Stomach (tissue), 9 donors: Measurements from ENCODE around the gene DGCR2. TPM values are rescaled to one million over a fixed set of nuclear protein-coding genes. Genes with fewer than 3 reads are reported as not detected.
"Not testable (repeated sequence)": the region's sequence is repeated elsewhere in the genome, so short reads cannot be mapped to it uniquely, and the experiment has no call there.

Source experiments
- DNase-seq, 2 donors: peaks; one replicate each; pipeline versions ENCODE4 v3.0.0 to v3.0.0-alpha.2; 2013 to 2019
- H3K27ac ChIP-seq, 5 donors: fragments of 200-600 bp in 4 of 5; sonication (generic) in 4 of 5; one replicate each; pipeline ENCODE4 v1.5.1; 2013 to 2019; ENCODE audit warnings: mild to moderate bottlenecking in 1 of 5, moderate library complexity in 1 of 5
- H3K27me3 ChIP-seq, 3 donors: fragments of 200-600 bp; sonication (generic); one replicate each; pipeline ENCODE4 v1.5.1; 2017 to 2019; ENCODE audit warnings: mixed run types in 1 of 3
- H3K36me3 ChIP-seq, 4 donors: fragments of 200-600 bp; sonication (generic); 1 replicate in 3 of 4; 2 replicates in 1 of 4; pipeline ENCODE4 v1.5.1; 2016 to 2019
- H3K4me1 ChIP-seq, 4 donors: fragments of 200-600 bp; sonication (generic); one replicate each; pipeline ENCODE4 v1.5.1; 2016 to 2019
- H3K4me3 ChIP-seq, 4 donors: fragments of 200-600 bp; sonication (generic) in 3 of 4; one replicate each; pipeline ENCODE4 v1.5.1; 2016 to 2019; ENCODE audit warnings: mild to moderate bottlenecking in 1 of 4
- H3K9me3 ChIP-seq, 4 donors: fragments of 200-600 bp; sonication (generic); one replicate each; pipeline ENCODE4 v1.5.1; 2016 to 2019
- CTCF ChIP-seq, 7 experiments: fragments of 450-650 bp in 4 of 7; fragments of 200-600 bp in 3 of 7; sonication (generic) in 3 of 7; IDR thresholded peaks; one replicate each; pipeline ENCODE4 v1.5.1; 2016 to 2019; ENCODE audit warnings: antibody characterized with exemption in 7 of 7, control low read depth in 2 of 7, mild to moderate bottlenecking in 1 of 7
- EP300 ChIP-seq: sonication (generic); formaldehyde crosslinking; IDR thresholded peaks from one replicate; pipeline ENCODE4 v1.6.1; 2017; ENCODE audit warnings: antibody characterized with exemption
- POLR2A ChIP-seq, 4 donors: fragments of 450-650 bp; IDR thresholded peaks; one replicate each; pipeline ENCODE4 v1.6.1; 2016; ENCODE audit warnings: antibody characterized with exemption in 4 of 4, control low read depth in 2 of 4, mild to moderate bottlenecking in 1 of 4, moderate library complexity in 1 of 4
- POLR2AphosphoS5 ChIP-seq, 3 donors: sonication (generic); formaldehyde crosslinking; IDR thresholded peaks; one replicate each; pipeline ENCODE4 v1.6.1; 2016; ENCODE audit warnings: antibody characterized with exemption in 3 of 3
- WGBS, 5 donors: extraction: QIAGEN DNeasy Blood & Tissue Kit in 3 of 5; methylation state at CpG; one replicate each; pipeline versions ENCODE4 v1.1.5 to v1.1.7; 2013 to 2018; 5-methylcytosine and 5-hydroxymethylcytosine counted together
- intact Hi-C: fragments of 100-400 bp; cut with DNase I; formaldehyde crosslinking; loops from one replicate; pipeline ENCODE4 v1.15.1; 2023; ENCODE audit warnings: low total_unique reads
- polyA plus RNA-seq, 3 donors: library from polyadenylated mRNA; stranded (reverse); fragments of 200-250 nt; gene quantifications; one replicate each; pipeline ENCODE4 v1.2.3, GENCODE V29; 2013
- total RNA-seq, 5 donors: library from RNA; depleted of rRNA; stranded (reverse); fragments of >200 nt; gene quantifications; one replicate each; pipeline versions ENCODE4 v1.1.0 to v1.2.3, GENCODE V29; 2014 to 2016
- donor health status: healthy with polysubstance abuse.
- donor health status: Bipolar disorder and iron deficiency.
- donor health status: healthy.

Gene DGCR2
- total and polyA plus RNA-seq, 8 donors: 5.0 to 75.3 (median 35.6) TPM

GRCh38 chr22:19018256-19018655 lies 104.0 kb downstream of the DGCR2 start:
- H3K27me3 ChIP-seq: peaks cover 0 to 55% (median 0%) of the 10 kb centered on the region in 3 donors
- intact Hi-C loops: no loop called here
- 65 to 96% (median 82%) methylated on average over 3 to 4 of the region's 4 CpGs; no CpG with 5 or more reads in 1 of the 5 donors for WGBS, 5 donors

GRCh38 chr22:19016081-19016766 lies 106.0 kb downstream of the DGCR2 start:
- no peak for DNase-seq
- Histone ChIP-seq H3K27me3 (peaks cover 0 to 45% (median 0%) of the 10 kb centered on the region in 3 donors), H3K4me1 (no peaks in the 10 kb centered on the region), H3K4me3 (no peak overlapping the region), H3K36me3 (no peaks in the 10 kb centered on the region), H3K9me3 (no peaks in the 10 kb centered on the region), H3K27ac (no peak overlapping the region)
- TF ChIP-seq POLR2AphosphoS5 (IDR thresholded peaks at IDR 0.05) (no peak), CTCF (IDR thresholded peaks at IDR 0.05) (no peak), EP300 (no peak), POLR2A (IDR thresholded peaks at IDR 0.05) (no peak)
- intact Hi-C loops: no loop called here
- 80 to 85% (median 82%) methylated on average over 15 of the region's 15 CpGs for WGBS, 5 donors

More at GRCh38 chr22:19018256-19018655, 104.0 kb downstream of the DGCR2 start:
- no peaks in the 10 kb centered on the region for H3K36me3 ChIP-seq
- no peak for DNase-seq
- no peaks in the 10 kb centered on the region for H3K4me1 ChIP-seq
- TF ChIP-seq POLR2A (IDR thresholded peaks at IDR 0.05) (no peak), POLR2AphosphoS5 (IDR thresholded peaks at IDR 0.05) (no peak), CTCF (IDR thresholded peaks at IDR 0.05) (no peak), EP300 (no peak)
- no peak overlapping the region for H3K27ac ChIP-seq
- H3K9me3 ChIP-seq: no peaks in the 10 kb centered on the region
- no peak overlapping the region for H3K4me3 ChIP-seq

GRCh38 chr22:19014886-19015285 lies 107.3 kb downstream of the DGCR2 start:
- Histone ChIP-seq H3K9me3 (no peaks in the 10 kb centered on the region), H3K4me1 (no peaks in the 10 kb centered on the region), H3K4me3 (no peak overlapping the region), H3K36me3 (no peaks in the 10 kb centered on the region), H3K27me3 (peaks cover 0 to 44% (median 0%) of the 10 kb centered on the region in 3 donors), H3K27ac (no peak overlapping the region)
- no peak for DNase-seq
- WGBS, 5 donors: 74 to 81% (median 75%) methylated on average over 4 of the region's 4 CpGs
- intact Hi-C loops: no loop called here
- TF ChIP-seq POLR2AphosphoS5 (IDR thresholded peaks at IDR 0.05): no peak

GRCh38 chr22:19013881-19014598 lies 108.2 kb downstream of the DGCR2 start:
- H3K4me1 ChIP-seq, H3K9me3 ChIP-seq, H3K4me3 ChIP-seq, H3K27ac ChIP-seq, H3K36me3 ChIP-seq, intact Hi-C loops, DNase-seq: not testable (repeated sequence)
- H3K27me3 ChIP-seq: peaks cover 0 to 37% (median 0%) of the 10 kb centered on the region in 3 donors
- WGBS, 5 donors: 73 to 86% (median 81%) methylated on average over 11 of the region's 11 CpGs

- H3K4me1 ChIP-seq, H3K36me3 ChIP-seq, intact Hi-C loops, H3K4me3 ChIP-seq, H3K9me3 ChIP-seq, DNase-seq, H3K27ac ChIP-seq: not testable (repeated sequence)
- 94 to 97% (median 95%) methylated on average over 7 of the region's 7 CpGs for WGBS, 5 donors
- peaks cover 0 to 30% (median 0%) of the 10 kb centered on the region in 3 donors for H3K27me3 ChIP-seq
Observed at GRCh38 chr22:19013411-19013810, 108.8 kb downstream of the DGCR2 start.
